Duodenal mucosa (tissue), 2 donors: ENCODE measurements around the gene TMEM119.

Source experiments
- H3K27ac ChIP-seq: one replicate; pipeline ENCODE4 v1.7.0; 2013; ENCODE audit warnings: low read depth, low read length
- H3K27me3 ChIP-seq, 2 donors: one replicate each; pipeline ENCODE4 v1.7.0; 2013; ENCODE audit warnings: low read length in 2 of 2, control low read depth in 1 of 2; ENCODE audit not compliant: insufficient read depth in 2 of 2, control insufficient read depth in 1 of 2
- H3K36me3 ChIP-seq, 2 donors: one replicate each; pipeline ENCODE4 v1.7.0; 2013; ENCODE audit warnings: low read length in 2 of 2, control low read depth in 1 of 2; ENCODE audit not compliant: insufficient read depth in 2 of 2, control insufficient read depth in 1 of 2
- H3K4me1 ChIP-seq, 2 donors: one replicate each; pipeline ENCODE4 v1.7.0; 2013; ENCODE audit warnings: low read length in 2 of 2, control low read depth in 1 of 2; ENCODE audit not compliant: insufficient read depth in 2 of 2, control insufficient read depth in 1 of 2
- H3K4me3 ChIP-seq, 2 donors: one replicate each; pipeline ENCODE4 v1.7.0; 2013; ENCODE audit warnings: low read length in 2 of 2, low read depth in 1 of 2
- H3K9ac ChIP-seq, 2 donors: one replicate each; pipeline ENCODE4 v1.7.0; 2013; ENCODE audit warnings: low read length in 2 of 2, low read depth in 1 of 2
- H3K9me3 ChIP-seq, 2 donors: one replicate each; pipeline ENCODE4 v1.7.0; 2013; ENCODE audit warnings: low read length in 2 of 2, control low read depth in 1 of 2; ENCODE audit not compliant: control insufficient read depth in 1 of 2

Gene TMEM119

DNA sequence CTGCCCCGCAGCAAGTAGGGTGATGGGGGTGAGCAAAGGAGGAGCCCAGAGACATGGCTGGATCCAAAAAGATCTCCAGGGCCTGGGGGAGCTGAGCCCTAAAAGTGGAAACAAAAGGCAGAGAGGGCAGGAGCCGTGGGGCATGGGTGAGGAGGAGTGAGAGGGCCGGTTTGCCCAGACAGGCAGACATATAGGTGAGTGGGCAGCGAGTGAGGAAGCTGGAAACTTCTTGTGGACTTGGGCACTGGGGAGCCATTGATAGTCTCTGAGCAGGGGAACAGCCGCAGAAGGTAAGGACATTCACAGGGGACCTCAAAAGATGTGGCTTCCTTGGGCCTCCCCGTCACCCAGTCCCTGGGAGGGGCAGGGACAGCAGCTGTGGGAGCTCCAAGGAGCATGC lies 16.8 kb upstream of the TMEM119 start:
- no peak overlapping the region for H3K9ac ChIP-seq
- H3K27me3 ChIP-seq, result no peaks in the 10 kb centered on the region
- H3K4me3 ChIP-seq, result no peak overlapping the region
- H3K9me3 ChIP-seq, result peaks cover 3 to 5% of the 10 kb centered on the region in 2 donors
- H3K36me3 ChIP-seq, result no peaks in the 10 kb centered on the region
- no peak overlapping the region for H3K27ac ChIP-seq
- peaks cover 12 to 17% of the 10 kb centered on the region in 2 donors for H3K4me1 ChIP-seq

DNA sequence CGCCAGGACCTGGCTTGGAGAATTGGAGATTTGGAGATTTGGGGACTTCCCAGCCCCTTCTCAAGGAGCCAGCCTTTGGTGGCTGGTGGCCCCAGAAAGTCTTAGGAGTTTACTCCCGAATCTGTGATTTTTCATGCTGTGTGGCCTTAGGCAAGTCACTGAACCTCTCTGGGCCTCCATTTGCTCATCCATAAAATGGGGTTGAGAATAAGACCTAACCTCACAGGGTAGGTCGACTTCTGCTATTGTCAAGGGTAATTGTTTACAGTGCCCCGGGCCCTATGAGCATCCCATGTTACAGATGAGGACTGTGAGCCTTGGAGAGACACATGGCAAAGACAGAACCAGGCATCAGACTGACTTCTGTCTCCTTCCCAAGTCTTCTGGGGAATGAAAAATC lies 16.2 kb upstream of the TMEM119 start:
- no peak overlapping the region for H3K27ac ChIP-seq
- H3K4me1 ChIP-seq, result peaks cover 12 to 17% of the 10 kb centered on the region in 2 donors
- H3K9me3 ChIP-seq, result peaks cover 3 to 5% of the 10 kb centered on the region in 2 donors
- H3K9ac ChIP-seq, result no peak overlapping the region
- no peaks in the 10 kb centered on the region for H3K27me3 ChIP-seq
- H3K4me3 ChIP-seq, result no peak overlapping the region
- no peaks in the 10 kb centered on the region for H3K36me3 ChIP-seq

DNA sequence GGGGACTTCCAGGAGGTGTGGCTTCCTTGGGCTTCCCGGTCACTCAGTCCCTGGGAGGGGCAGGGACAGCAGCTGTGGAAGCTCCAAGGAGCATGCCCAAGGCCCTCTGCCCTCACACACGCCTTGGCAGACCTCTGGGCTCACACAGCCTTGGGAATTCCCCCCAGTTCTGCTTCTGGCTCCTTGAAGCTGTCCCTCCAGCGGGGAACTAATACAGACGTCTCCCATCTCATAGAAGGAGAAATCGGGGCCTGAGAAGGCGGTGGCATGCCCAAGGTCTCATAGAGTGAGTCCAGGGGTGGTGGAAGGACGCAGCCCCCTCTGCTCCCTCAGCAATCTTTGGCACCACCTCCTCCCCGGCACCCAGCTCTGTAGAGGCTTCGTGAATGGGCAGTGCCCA lies 15.7 kb upstream of the TMEM119 start:
- Histone ChIP-seq H3K27me3 (no peaks in the 10 kb centered on the region), H3K4me1 (peaks cover 12 to 17% of the 10 kb centered on the region in 2 donors), H3K36me3 (no peaks in the 10 kb centered on the region), H3K9me3 (peaks cover 3 to 5% of the 10 kb centered on the region in 2 donors), H3K27ac (no peak overlapping the region), H3K4me3 (no peak overlapping the region), H3K9ac (no peak overlapping the region)

- Histone ChIP-seq H3K4me1 (peaks cover 10 to 13% of the 10 kb centered on the region in 2 donors), H3K27ac (no peak overlapping the region), H3K4me3 (no peak overlapping the region)
Measured at GRCh38 chr12:108612788-108613282, 15.0 kb upstream of the TMEM119 start.

DNA sequence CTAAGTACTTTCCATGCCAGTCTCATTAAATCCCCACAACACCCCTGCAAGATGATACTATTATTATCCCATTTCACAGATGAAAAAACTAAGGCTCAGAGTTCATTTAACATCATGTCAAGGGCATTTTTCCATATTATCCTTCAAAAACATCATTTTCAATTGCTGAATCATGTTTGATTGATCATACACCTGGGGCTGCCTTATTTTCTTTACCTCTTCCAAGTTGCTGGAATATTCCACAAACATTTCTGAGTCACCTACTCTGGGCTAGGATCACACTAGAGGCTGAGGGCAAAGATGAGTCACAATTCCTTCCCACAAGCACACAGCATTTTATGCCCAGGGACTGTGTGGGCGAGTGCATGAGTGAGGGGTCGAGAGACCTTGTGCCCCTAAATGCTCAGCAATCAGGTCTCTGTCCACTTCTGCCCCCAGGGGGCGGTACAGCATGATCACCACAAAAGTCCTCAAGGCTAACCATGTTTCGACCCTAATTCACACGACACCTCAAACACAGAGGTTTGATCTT lies 14.1 kb upstream of the TMEM119 start:
- Histone ChIP-seq H3K27me3 (no peaks in the 10 kb centered on the region), H3K4me3 (no peak overlapping the region), H3K4me1 (peaks cover 2 to 6% of the 10 kb centered on the region in 2 donors), H3K9ac (no peak overlapping the region), H3K36me3 (no peaks in the 10 kb centered on the region), H3K27ac (no peak overlapping the region), H3K9me3 (peaks cover 3 to 5% of the 10 kb centered on the region in 2 donors)

More at GRCh38 chr12:108612788-108613282, 15.0 kb upstream of the TMEM119 start:
- Histone ChIP-seq H3K9me3 (peaks cover 3 to 5% of the 10 kb centered on the region in 2 donors), H3K36me3 (no peaks in the 10 kb centered on the region), H3K9ac (no peak overlapping the region), H3K27me3 (no peaks in the 10 kb centered on the region)

GRCh38 chr12:108610856-108611605 lies 13.1 kb upstream of the TMEM119 start:
- Histone ChIP-seq H3K4me3 (no peak overlapping the region), H3K4me1 (peaks cover 0 to 3% of the 10 kb centered on the region in 2 donors), H3K27ac (no peak overlapping the region), H3K36me3 (no peaks in the 10 kb centered on the region), H3K9ac (no peak overlapping the region), H3K27me3 (no peaks in the 10 kb centered on the region), H3K9me3 (peaks cover 3 to 4% of the 10 kb centered on the region in 2 donors)

DNA sequence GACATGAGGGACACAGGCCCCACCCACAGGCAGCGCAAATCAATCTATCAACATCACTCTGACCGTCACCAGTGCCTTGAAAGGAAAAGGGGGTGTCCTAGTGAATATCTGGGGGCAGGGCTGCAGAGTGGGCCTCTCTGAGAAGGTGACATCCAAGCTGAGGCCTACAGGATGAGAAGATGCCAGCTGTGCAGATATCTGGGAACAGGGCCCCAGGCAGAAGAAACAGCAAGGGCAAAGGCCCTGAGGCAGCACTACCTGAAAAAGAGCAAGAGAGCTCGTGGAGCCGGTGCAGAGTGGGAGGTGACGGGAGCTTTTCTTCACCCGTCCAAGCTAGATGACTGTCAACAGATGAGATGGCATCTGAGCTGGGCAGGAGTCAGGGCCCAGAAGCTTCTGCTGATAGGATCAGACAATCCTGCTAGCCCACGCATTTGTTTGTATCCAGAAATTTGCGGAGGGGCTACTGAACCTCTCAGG lies 12.5 kb upstream of the TMEM119 start:
- H3K4me1 ChIP-seq, result peaks cover 0 to 3% of the 10 kb centered on the region in 2 donors
- no peak overlapping the region for H3K27ac ChIP-seq
- no peaks in the 10 kb centered on the region for H3K9me3 ChIP-seq
- no peaks in the 10 kb centered on the region for H3K27me3 ChIP-seq
- no peaks in the 10 kb centered on the region for H3K36me3 ChIP-seq
- H3K9ac ChIP-seq, result no peak overlapping the region
- H3K4me3 ChIP-seq, result no peak overlapping the region

GRCh38 chr12:108609537-108610335 lies 11.9 kb upstream of the TMEM119 start:
- Histone ChIP-seq H3K4me3 (no peak overlapping the region), H3K9me3 (no peaks in the 10 kb centered on the region), H3K27me3 (no peaks in the 10 kb centered on the region), H3K36me3 (no peaks in the 10 kb centered on the region), H3K4me1 (peaks cover 0 to 3% of the 10 kb centered on the region in 2 donors), H3K27ac (no peak overlapping the region), H3K9ac (no peak overlapping the region)

GRCh38 chr12:108608616-108609015 lies 10.7 kb upstream of the TMEM119 start:
- Histone ChIP-seq H3K9me3 (no peaks in the 10 kb centered on the region), H3K36me3 (no peaks in the 10 kb centered on the region), H3K9ac (no peak overlapping the region), H3K4me1 (peaks cover 0 to 3% of the 10 kb centered on the region in 2 donors), H3K27me3 (no peaks in the 10 kb centered on the region), H3K27ac (no peak overlapping the region), H3K4me3 (no peak overlapping the region)
